Measurements from ENCODE around the gene GPR22.

GRCh38 chr7:107432261-107432660 lies 37.6 kb upstream of the GPR22 start:
- TF ChIP-seq CTCF (IDR thresholded peaks at IDR 0.05; ENCODE audit: insufficient read depth, low read length), result no peak
- no peak for TF ChIP-seq POLR2AphosphoS5 (IDR thresholded peaks at IDR 0.05; ENCODE audit: low read depth)
- no peak for TF ChIP-seq REST (IDR thresholded peaks at IDR 0.05; ENCODE audit: insufficient replicate concordance, low read depth)
- no peak for TF ChIP-seq SPI1 (IDR thresholded peaks at IDR 0.05; ENCODE audit: borderline replicate concordance, low read depth)

All from HL-60 (cell line).